Measurements from ENCODE around the gene NOXA1. TPM values are rescaled to one million over a fixed set of nuclear protein-coding genes. Genes with fewer than 3 reads are reported as not detected.

The NOXA1 gene
- total RNA-seq, 1 donor from 2014 or later: 0.50 TPM

GRCh38 chr9:137381501-137382443 is 41.4 kb upstream of the NOXA1 start:
- Mint-ChIP-seq H3K4me3 (ENCODE audit: unreplicated experiment) (no peak overlapping the region), H3K4me1 (ENCODE audit: low read depth, unreplicated experiment) (no peaks in the 10 kb centered on the region), H3K27ac (ENCODE audit: unreplicated experiment) (no peak overlapping the region), H3K36me3 (ENCODE audit: low read depth, unreplicated experiment) (peaks cover 4% of the 10 kb centered on the region), H3K27me3 (ENCODE audit: low read depth, unreplicated experiment) (no peaks in the 10 kb centered on the region), H3K9me3 (ENCODE audit: unreplicated experiment) (no peaks in the 10 kb centered on the region)
- Histone ChIP-seq H3K79me2 (ENCODE audit: insufficient read depth, low read length) (no peaks in the 10 kb centered on the region), H3K27ac (ENCODE audit: low read depth, low read length) (no peak overlapping the region), H3K4me1 (ENCODE audit: insufficient read depth, low read length) (peaks cover 2% of the 10 kb centered on the region), H4K20me1 (ENCODE audit: insufficient read depth, low read length) (no peaks in the 10 kb centered on the region), H3K4me3 (ENCODE audit: insufficient read depth, low read depth, low read length) (no peak overlapping the region), H3K36me3 (ENCODE audit: insufficient read depth, low read length) (no peaks in the 10 kb centered on the region), H3K4me2 (ENCODE audit: low read length) (no peak overlapping the region), H3K9me3 (ENCODE audit: insufficient read depth, low read depth, low read length) (no peaks in the 10 kb centered on the region), H3K9ac (ENCODE audit: low read length) (no peak overlapping the region), H3K27me3 (ENCODE audit: insufficient read depth, low read length) (no peaks in the 10 kb centered on the region), H2AFZ (ENCODE audit: low read depth, low read length) (no peak overlapping the region)
- TF ChIP-seq EZH2 (IDR thresholded peaks at IDR 0.05; ENCODE audit: insufficient read depth, low read length) (no peak), CTCF (IDR thresholded peaks at IDR 0.05; ENCODE audit: insufficient read depth, low read depth, low read length) (no peak)
- DNase-seq (ENCODE audit: low read depth): no peak
- FAIRE-seq: no peak

- peaks cover 4% of the 10 kb centered on the region for H3K36me3 Mint-ChIP-seq (ENCODE audit: low read depth, unreplicated experiment)
- FAIRE-seq: no peak
Observed at GRCh38 chr9:137382444-137383080, 40.6 kb upstream of the NOXA1 start.

More at GRCh38 chr9:137382444-137383080, 40.6 kb upstream of the NOXA1 start:
- no peaks in the 10 kb centered on the region for H3K79me2 ChIP-seq (ENCODE audit: insufficient read depth, low read length)
- H3K27me3 ChIP-seq (ENCODE audit: insufficient read depth, low read length): no peaks in the 10 kb centered on the region
- no peaks in the 10 kb centered on the region for H3K4me1 Mint-ChIP-seq (ENCODE audit: low read depth, unreplicated experiment)
- no peaks in the 10 kb centered on the region for H3K9me3 Mint-ChIP-seq (ENCODE audit: unreplicated experiment)
- peaks cover 2% of the 10 kb centered on the region for H3K4me1 ChIP-seq (ENCODE audit: insufficient read depth, low read length)
- TF ChIP-seq EZH2 (IDR thresholded peaks at IDR 0.05; ENCODE audit: insufficient read depth, low read length) (no peak), CTCF (IDR thresholded peaks at IDR 0.05; ENCODE audit: insufficient read depth, low read depth, low read length) (no peak)
- no peak overlapping the region for H3K4me2 ChIP-seq (ENCODE audit: low read length)
- DNase-seq (ENCODE audit: low read depth): no peak
- H3K27ac Mint-ChIP-seq (ENCODE audit: unreplicated experiment): no peak overlapping the region
- no peaks in the 10 kb centered on the region for H4K20me1 ChIP-seq (ENCODE audit: insufficient read depth, low read length)
- H3K4me3 Mint-ChIP-seq (ENCODE audit: unreplicated experiment): no peak overlapping the region
- H3K27ac ChIP-seq (ENCODE audit: low read depth, low read length): no peak overlapping the region
- no peak overlapping the region for H3K9ac ChIP-seq (ENCODE audit: low read length)
- no peaks in the 10 kb centered on the region for H3K36me3 ChIP-seq (ENCODE audit: insufficient read depth, low read length)
- no peaks in the 10 kb centered on the region for H3K27me3 Mint-ChIP-seq (ENCODE audit: low read depth, unreplicated experiment)
- H3K4me3 ChIP-seq (ENCODE audit: insufficient read depth, low read depth, low read length): no peak overlapping the region
- H2AFZ ChIP-seq (ENCODE audit: low read depth, low read length): no peak overlapping the region
- no peaks in the 10 kb centered on the region for H3K9me3 ChIP-seq (ENCODE audit: insufficient read depth, low read depth, low read length)
